Muscle layer of colon (tissue), 2 donors: Measurements from ENCODE around the gene MOV10.

Source experiments
- H3K27ac ChIP-seq: one replicate; pipeline ENCODE4 v1.7.0; 2013; ENCODE audit warnings: low read depth, mild to moderate bottlenecking, low read length, moderate library complexity
- H3K27me3 ChIP-seq, 2 donors: one replicate each; pipeline ENCODE4 v1.7.0; 2013; ENCODE audit warnings: low read length in 2 of 2, mild to moderate bottlenecking in 2 of 2; ENCODE audit not compliant: insufficient read depth in 2 of 2, control insufficient read depth in 1 of 2
- H3K36me3 ChIP-seq: one replicate; pipeline ENCODE4 v1.7.0; 2013; ENCODE audit warnings: mild to moderate bottlenecking, low read length; ENCODE audit not compliant: insufficient read depth
- H3K4me1 ChIP-seq: one replicate; pipeline ENCODE4 v1.7.0; 2013; ENCODE audit warnings: mild to moderate bottlenecking, low read length; ENCODE audit not compliant: insufficient read depth
- H3K4me3 ChIP-seq, 2 donors: one replicate each; pipeline ENCODE4 v1.7.0; 2013; ENCODE audit warnings: low read length in 2 of 2, low read depth in 1 of 2, mild to moderate bottlenecking in 1 of 2, moderate library complexity in 1 of 2
- H3K9ac ChIP-seq: one replicate; pipeline ENCODE4 v1.7.0; 2013; ENCODE audit warnings: low read length
- H3K9me3 ChIP-seq: one replicate; pipeline ENCODE4 v1.7.0; 2013; ENCODE audit warnings: mild to moderate bottlenecking, low read length
- donor health status: abdominal sarcoma.
- donor health status: Adenocarcinoma of cecum.

MOV10 gene

GRCh38 chr1:112689196-112689841 is 14.9 kb downstream of the MOV10 start:
- no peak overlapping the region for H3K9ac ChIP-seq
- H3K9me3 ChIP-seq = no peaks in the 10 kb centered on the region
- no peak overlapping the region for H3K27ac ChIP-seq
- no peaks in the 10 kb centered on the region for H3K27me3 ChIP-seq
- no peak overlapping the region for H3K4me3 ChIP-seq
- peaks cover 42% of the 10 kb centered on the region for H3K36me3 ChIP-seq
- no peaks in the 10 kb centered on the region for H3K4me1 ChIP-seq

- H3K27ac ChIP-seq = no peak overlapping the region
- H3K9me3 ChIP-seq = no peaks in the 10 kb centered on the region
- H3K4me3 ChIP-seq = no peak overlapping the region
- peaks cover 47% of the 10 kb centered on the region for H3K36me3 ChIP-seq
- no peaks in the 10 kb centered on the region for H3K27me3 ChIP-seq
- no peaks in the 10 kb centered on the region for H3K4me1 ChIP-seq
- no peak overlapping the region for H3K9ac ChIP-seq
These were observed 15.4 kb downstream of the MOV10 start for GRCh38 chr1:112689842-112690237.

GRCh38 chr1:112692681-112693080 is 18.2 kb downstream of the MOV10 start:
- Histone ChIP-seq H3K36me3 (peaks cover 73% of the 10 kb centered on the region), H3K4me3 (no peak overlapping the region), H3K4me1 (no peaks in the 10 kb centered on the region), H3K27me3 (no peaks in the 10 kb centered on the region), H3K9me3 (no peaks in the 10 kb centered on the region), H3K9ac (no peak overlapping the region), H3K27ac (no peak overlapping the region)

- H3K36me3 ChIP-seq = peaks cover 78% of the 10 kb centered on the region
- no peaks in the 10 kb centered on the region for H3K9me3 ChIP-seq
- no peak overlapping the region for H3K27ac ChIP-seq
- no peaks in the 10 kb centered on the region for H3K27me3 ChIP-seq
- no peaks in the 10 kb centered on the region for H3K4me1 ChIP-seq
- no peak overlapping the region for H3K9ac ChIP-seq
- no peak overlapping the region for H3K4me3 ChIP-seq
These were observed 19.4 kb downstream of the MOV10 start for GRCh38 chr1:112693821-112694220.

GRCh38 chr1:112694363-112694929 is 20.0 kb downstream of the MOV10 start:
- H3K36me3 ChIP-seq = peaks cover 82% of the 10 kb centered on the region

GRCh38 chr1:112695276-112695675 is 20.8 kb downstream of the MOV10 start:
- Histone ChIP-seq H3K27ac (no peak overlapping the region), H3K4me3 (no peak overlapping the region), H3K27me3 (no peaks in the 10 kb centered on the region), H3K36me3 (peaks cover 78% of the 10 kb centered on the region), H3K9me3 (no peaks in the 10 kb centered on the region), H3K4me1 (peaks cover 9% of the 10 kb centered on the region), H3K9ac (no peak overlapping the region)

More at GRCh38 chr1:112694363-112694929, 20.0 kb downstream of the MOV10 start:
- Histone ChIP-seq H3K4me1 (peaks cover under 1% of the 10 kb centered on the region), H3K4me3 (no peak overlapping the region), H3K9me3 (no peaks in the 10 kb centered on the region), H3K27me3 (no peaks in the 10 kb centered on the region), H3K9ac (no peak overlapping the region), H3K27ac (no peak overlapping the region)

- H3K9ac ChIP-seq = no peak overlapping the region
- H3K4me3 ChIP-seq = no peak overlapping the region
- H3K4me1 ChIP-seq = peaks cover 24% of the 10 kb centered on the region
- no peaks in the 10 kb centered on the region for H3K27me3 ChIP-seq
- no peaks in the 10 kb centered on the region for H3K9me3 ChIP-seq
- H3K27ac ChIP-seq = no peak overlapping the region
- H3K36me3 ChIP-seq = peaks cover 82% of the 10 kb centered on the region
These were observed 22.3 kb downstream of the MOV10 start for GRCh38 chr1:112696578-112697314.

- Histone ChIP-seq H3K9me3 (no peaks in the 10 kb centered on the region), H3K27me3 (no peaks in the 10 kb centered on the region), H3K36me3 (peaks cover 82% of the 10 kb centered on the region), H3K4me1 (peaks cover 34% of the 10 kb centered on the region), H3K27ac (no peak overlapping the region), H3K9ac (no peak overlapping the region), H3K4me3 (no peak overlapping the region)
These were observed 23.3 kb downstream of the MOV10 start for GRCh38 chr1:112697781-112698201.

- Histone ChIP-seq H3K9ac (no peak overlapping the region), H3K4me1 (peaks cover 40% of the 10 kb centered on the region), H3K27ac (peak overlapping the region; percentile 26), H3K9me3 (no peaks in the 10 kb centered on the region), H3K4me3 (no peak overlapping the region), H3K36me3 (peaks cover 83% of the 10 kb centered on the region), H3K27me3 (no peaks in the 10 kb centered on the region)
These were observed 24.2 kb downstream of the MOV10 start for GRCh38 chr1:112698366-112699310.

GRCh38 chr1:112699425-112700144 is 25.1 kb downstream of the MOV10 start:
- Histone ChIP-seq H3K36me3 (peaks cover 74% of the 10 kb centered on the region), H3K27me3 (no peaks in the 10 kb centered on the region), H3K4me1 (peaks cover 50% of the 10 kb centered on the region), H3K9ac (no peak overlapping the region), H3K27ac (peak overlapping the region; percentile 79), H3K9me3 (no peaks in the 10 kb centered on the region), H3K4me3 (no peak overlapping the region)
